ENCODE results near the gene PPP1R17.
A peak's percentile ranks its signal among the peaks of the same experiment; 100 is the strongest.

The PPP1R17 gene

GRCh38 chr7:31687024-31687748 lies at the start of gene PPP1R17:
Gene PPP1R17 (plus strand): TSS chr7:31687215. CDS start chr7:31692442, 5,227 bp downstream.
- no peak for DNase-seq

GRCh38 chr7:31640381-31640780 lies 46.6 kb upstream of the PPP1R17 start:
- no peak for DNase-seq

- DNase-seq = no peak
These were observed 44.3 kb upstream of the PPP1R17 start for GRCh38 chr7:31642681-31643115.

GRCh38 chr7:31646942-31647341 lies 40.1 kb upstream of the PPP1R17 start:
- no peak for DNase-seq

GRCh38 chr7:31647511-31647910 lies 39.5 kb upstream of the PPP1R17 start:
- DNase-seq = no peak

- DNase-seq = peak; percentile 14
These were observed 38.7 kb upstream of the PPP1R17 start for GRCh38 chr7:31648288-31648687.

GRCh38 chr7:31648880-31649279 lies 38.1 kb upstream of the PPP1R17 start:
- no peak for DNase-seq

GRCh38 chr7:31651234-31652062 lies 35.6 kb upstream of the PPP1R17 start:
- no peak for DNase-seq

GRCh38 chr7:31652063-31652326 lies 35.0 kb upstream of the PPP1R17 start:
- no peak for DNase-seq

- DNase-seq = no peak
These were observed 23.9 kb upstream of the PPP1R17 start for GRCh38 chr7:31663072-31663471.

- no peak for DNase-seq
These were observed 22.1 kb upstream of the PPP1R17 start for GRCh38 chr7:31664890-31665289.

- no peak for DNase-seq
These were observed 21.5 kb upstream of the PPP1R17 start for GRCh38 chr7:31665546-31665945.

GRCh38 chr7:31669461-31669860 lies 17.6 kb upstream of the PPP1R17 start:
- no peak for DNase-seq

- DNase-seq = no peak
These were observed 7.3 kb upstream of the PPP1R17 start for GRCh38 chr7:31679574-31680305.

- DNase-seq = no peak
These were observed 3.4 kb upstream of the PPP1R17 start for GRCh38 chr7:31683445-31684225.

GRCh38 chr7:31688372-31688771 lies 1.4 kb downstream of the PPP1R17 start:
- no peak for DNase-seq

GRCh38 chr7:31688996-31689395 lies 2.0 kb downstream of the PPP1R17 start:
- no peak for DNase-seq

- DNase-seq = no peak
These were observed 3.9 kb downstream of the PPP1R17 start for GRCh38 chr7:31690935-31691334.

- no peak for DNase-seq
These were observed 5.4 kb downstream of the PPP1R17 start for GRCh38 chr7:31692451-31692850.

GRCh38 chr7:31692871-31693270 lies 5.9 kb downstream of the PPP1R17 start:
- no peak for DNase-seq

- peak; percentile 1 for DNase-seq
These were observed 9.0 kb downstream of the PPP1R17 start for GRCh38 chr7:31695859-31696614.

- no peak for DNase-seq
These were observed 12.0 kb downstream of the PPP1R17 start for GRCh38 chr7:31699050-31699449.

Data from fibroblast of skin of right biceps (primary cell).